Measurements from ENCODE around the gene PIGZ.
A peak's percentile ranks its signal among the peaks of the same experiment; 100 is the strongest.

Gene PIGZ

DNA sequence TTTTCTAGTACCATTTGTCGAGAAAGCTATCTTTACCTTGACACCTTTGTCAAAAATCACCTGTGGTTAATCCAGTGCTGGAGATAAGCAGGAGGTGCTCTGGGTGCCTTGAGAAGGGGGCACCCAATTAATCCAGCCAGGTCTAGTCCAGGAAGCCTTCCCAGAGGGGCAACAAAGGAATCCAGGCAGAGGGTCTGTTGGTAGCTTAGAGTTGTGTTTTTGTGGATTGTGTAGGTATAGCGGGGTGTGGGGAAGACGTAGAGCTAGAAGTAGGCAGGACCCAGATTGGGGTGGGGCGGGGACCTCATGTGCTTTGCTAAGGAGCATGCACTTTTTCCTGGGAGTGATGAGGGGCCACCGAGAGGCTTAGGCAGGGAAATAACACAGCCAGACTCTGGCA, 6.0 kb upstream of the PIGZ start:
- peaks cover 7% of the 10 kb centered on the region for H3K4me1 Mint-ChIP-seq (ENCODE audit: low read depth)
- no peaks in the 10 kb centered on the region for H3K9me3 Mint-ChIP-seq
- H3K4me3 Mint-ChIP-seq: no peak overlapping the region
- H3K27ac Mint-ChIP-seq: no peak overlapping the region
- peaks cover 14% of the 10 kb centered on the region for H3K27me3 Mint-ChIP-seq
- H3K36me3 Mint-ChIP-seq (ENCODE audit: low read depth): no peaks in the 10 kb centered on the region

DNA sequence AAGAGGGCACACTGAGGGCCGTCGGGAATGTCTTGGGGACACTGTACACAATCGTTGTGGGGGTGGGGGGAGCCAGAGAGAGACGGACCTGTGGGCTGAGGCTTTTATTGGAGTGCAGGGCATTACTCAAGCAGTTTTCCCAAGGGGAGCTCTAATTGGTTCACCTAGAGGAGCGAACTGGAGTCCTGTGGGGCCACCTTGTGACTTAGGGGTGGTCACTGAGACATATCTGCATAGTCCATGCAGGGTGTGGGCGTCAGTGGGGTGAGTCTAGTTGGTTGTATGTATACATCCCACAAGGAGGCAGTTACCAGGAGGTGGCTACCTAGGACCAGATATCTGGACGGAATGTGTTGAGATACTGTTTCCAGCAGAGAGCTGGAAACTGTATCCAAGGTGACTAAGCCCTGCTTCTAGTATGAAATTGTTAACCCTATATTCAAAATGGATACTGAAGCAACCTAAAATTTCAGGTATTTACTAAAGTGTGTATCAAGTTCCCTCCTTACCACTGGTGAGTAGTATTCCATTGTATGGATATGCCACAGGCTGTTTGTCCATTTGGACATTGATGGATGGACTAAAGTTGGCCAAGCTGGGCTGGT, 2.6 kb upstream of the PIGZ start:
- peaks cover 15% of the 10 kb centered on the region for H3K4me1 Mint-ChIP-seq (ENCODE audit: low read depth)
- no peak overlapping the region for H3K4me3 Mint-ChIP-seq
- H3K27me3 Mint-ChIP-seq: peaks cover 14% of the 10 kb centered on the region
- H3K9me3 Mint-ChIP-seq: no peaks in the 10 kb centered on the region
- H3K36me3 Mint-ChIP-seq (ENCODE audit: low read depth): no peaks in the 10 kb centered on the region
- H3K27ac Mint-ChIP-seq: no peak overlapping the region

- peak overlapping the region; percentile 67 for H3K27ac Mint-ChIP-seq
- no peaks in the 10 kb centered on the region for H3K36me3 Mint-ChIP-seq (ENCODE audit: low read depth)
- peaks cover 15% of the 10 kb centered on the region for H3K4me1 Mint-ChIP-seq (ENCODE audit: low read depth)
- H3K4me3 Mint-ChIP-seq: peak overlapping the region; percentile 68
- peaks cover 14% of the 10 kb centered on the region for H3K27me3 Mint-ChIP-seq
- H3K9me3 Mint-ChIP-seq: no peaks in the 10 kb centered on the region
These were observed 2.0 kb upstream of the PIGZ start for GRCh38 chr3:196970547-196971093.

DNA sequence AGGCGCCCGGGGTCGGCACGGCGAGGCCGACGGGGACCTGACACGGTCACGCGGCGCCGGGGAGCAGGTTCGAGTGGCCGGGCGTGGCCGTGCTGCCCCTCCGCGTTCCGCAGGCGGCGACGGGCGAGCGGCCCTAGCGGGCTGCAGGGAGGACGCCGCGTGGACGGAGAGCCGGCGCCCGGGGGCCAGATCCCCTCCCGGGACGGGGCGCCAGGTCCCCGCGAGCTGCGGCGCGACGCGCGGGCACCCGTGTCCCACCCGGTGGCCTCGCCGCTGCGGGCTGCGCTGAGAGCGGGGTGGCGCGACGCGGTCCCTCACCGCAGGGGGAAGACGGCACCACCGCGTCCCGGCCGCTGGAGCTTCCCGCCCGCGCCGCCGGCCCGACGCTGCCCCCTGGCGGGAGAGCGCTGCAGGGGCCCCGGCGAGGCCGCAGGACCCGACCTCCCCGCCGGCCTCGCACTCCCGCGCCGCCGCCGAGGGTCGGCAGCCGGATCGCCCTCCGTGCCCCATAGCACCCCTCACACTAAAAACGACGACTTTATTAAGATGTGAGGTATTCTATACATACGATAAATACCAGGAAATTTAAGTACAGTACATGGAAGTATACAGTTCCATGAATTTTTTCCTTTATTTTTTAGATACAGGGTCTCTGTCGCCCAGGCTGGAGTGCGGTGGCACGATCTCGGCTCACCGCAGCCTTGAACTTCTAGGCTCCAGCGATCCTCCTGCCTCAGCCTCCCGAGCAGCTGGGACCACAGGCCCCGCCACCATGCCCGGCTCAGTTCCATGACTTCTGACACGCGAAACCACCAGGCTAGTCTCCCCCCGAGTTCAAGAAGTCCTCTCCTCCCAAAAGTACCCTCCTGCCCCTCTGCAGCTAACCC, 1.3 kb upstream of the PIGZ start:
- peak overlapping the region; percentile 67 for H3K27ac Mint-ChIP-seq
- peak overlapping the region; percentile 68 for H3K4me3 Mint-ChIP-seq
- H3K9me3 Mint-ChIP-seq: no peaks in the 10 kb centered on the region
- H3K36me3 Mint-ChIP-seq (ENCODE audit: low read depth): no peaks in the 10 kb centered on the region
- peaks cover 14% of the 10 kb centered on the region for H3K27me3 Mint-ChIP-seq
- peaks cover 15% of the 10 kb centered on the region for H3K4me1 Mint-ChIP-seq (ENCODE audit: low read depth)

GRCh38 chr3:196969134-196969659, 564 bp upstream of the PIGZ start:
- H3K27ac Mint-ChIP-seq: no peak overlapping the region

GRCh38 chr3:196967412-196968232, 1.0 kb downstream of the PIGZ start:
- Mint-ChIP-seq H3K9me3 (no peaks in the 10 kb centered on the region), H3K36me3 (ENCODE audit: low read depth) (no peaks in the 10 kb centered on the region), H3K27ac (peak overlapping the region; percentile 16), H3K4me3 (peak overlapping the region; percentile 65), H3K4me1 (ENCODE audit: low read depth) (peaks cover 15% of the 10 kb centered on the region), H3K27me3 (peaks cover 14% of the 10 kb centered on the region)

More at GRCh38 chr3:196969134-196969659, 564 bp upstream of the PIGZ start:
- H3K27me3 Mint-ChIP-seq: peaks cover 14% of the 10 kb centered on the region
- no peaks in the 10 kb centered on the region for H3K36me3 Mint-ChIP-seq (ENCODE audit: low read depth)
- peak overlapping the region; percentile 71 for H3K4me3 Mint-ChIP-seq
- peaks cover 15% of the 10 kb centered on the region for H3K4me1 Mint-ChIP-seq (ENCODE audit: low read depth)
- H3K9me3 Mint-ChIP-seq: no peaks in the 10 kb centered on the region

DNA sequence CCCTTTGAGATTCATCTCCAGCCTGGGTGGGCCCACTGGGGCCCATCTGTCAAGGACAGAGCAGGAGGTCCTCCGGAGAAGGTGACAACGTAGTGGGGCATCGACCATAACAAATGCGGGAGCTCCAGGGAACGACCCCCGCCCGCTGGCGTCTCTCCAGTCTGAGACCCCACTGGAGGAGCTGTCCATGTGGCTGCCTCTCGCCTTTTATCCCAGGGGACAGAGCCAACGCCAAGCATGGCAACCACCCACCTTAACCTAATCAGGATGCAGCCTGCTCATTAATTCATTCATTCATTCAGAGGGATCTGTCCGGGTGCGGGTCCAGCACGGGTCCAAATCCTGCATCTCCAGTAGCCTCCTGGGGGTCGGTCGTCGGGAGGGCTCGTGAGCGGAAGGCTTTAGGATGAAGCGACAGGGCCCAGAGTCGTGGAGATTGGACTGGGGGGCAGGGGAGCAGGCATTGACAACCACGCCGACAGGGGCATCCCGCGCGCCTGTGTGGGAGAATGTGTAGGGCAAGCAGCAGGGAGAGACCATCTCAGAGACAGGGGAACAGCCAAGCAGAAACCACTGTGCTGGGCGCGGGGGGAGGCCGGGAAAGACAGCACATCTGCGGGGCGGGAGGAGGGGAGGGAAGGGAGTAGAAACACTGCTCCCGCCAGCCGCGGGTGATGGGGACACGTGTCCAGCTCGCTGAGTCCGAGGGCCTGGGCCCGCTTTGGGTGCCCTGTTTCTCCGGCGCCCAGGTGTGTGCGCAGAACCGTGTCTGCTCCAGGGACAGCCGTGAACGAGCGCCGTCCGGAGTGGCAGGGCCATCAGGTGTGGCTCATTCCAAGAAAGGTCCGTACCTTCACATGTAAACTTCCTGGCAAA, 1.9 kb downstream of the PIGZ start:
- Mint-ChIP-seq H3K36me3 (ENCODE audit: low read depth) (no peaks in the 10 kb centered on the region), H3K4me3 (no peak overlapping the region), H3K27ac (no peak overlapping the region), H3K27me3 (peaks cover 14% of the 10 kb centered on the region), H3K9me3 (no peaks in the 10 kb centered on the region), H3K4me1 (ENCODE audit: low read depth) (peaks cover 15% of the 10 kb centered on the region)

GRCh38 chr3:196965804-196966173, 2.8 kb downstream of the PIGZ start:
- peaks cover 15% of the 10 kb centered on the region for H3K4me1 Mint-ChIP-seq (ENCODE audit: low read depth)
- H3K27me3 Mint-ChIP-seq: peaks cover 11% of the 10 kb centered on the region
- H3K36me3 Mint-ChIP-seq (ENCODE audit: low read depth): no peaks in the 10 kb centered on the region
- no peak overlapping the region for H3K27ac Mint-ChIP-seq
- H3K9me3 Mint-ChIP-seq: no peaks in the 10 kb centered on the region
- no peak overlapping the region for H3K4me3 Mint-ChIP-seq

- no peaks in the 10 kb centered on the region for H3K36me3 Mint-ChIP-seq (ENCODE audit: low read depth)
- no peaks in the 10 kb centered on the region for H3K9me3 Mint-ChIP-seq
- H3K4me1 Mint-ChIP-seq (ENCODE audit: low read depth): peaks cover 12% of the 10 kb centered on the region
- H3K4me3 Mint-ChIP-seq: no peak overlapping the region
- peaks cover 6% of the 10 kb centered on the region for H3K27me3 Mint-ChIP-seq
- no peak overlapping the region for H3K27ac Mint-ChIP-seq
These were observed 3.4 kb downstream of the PIGZ start for GRCh38 chr3:196965112-196965803.

DNA sequence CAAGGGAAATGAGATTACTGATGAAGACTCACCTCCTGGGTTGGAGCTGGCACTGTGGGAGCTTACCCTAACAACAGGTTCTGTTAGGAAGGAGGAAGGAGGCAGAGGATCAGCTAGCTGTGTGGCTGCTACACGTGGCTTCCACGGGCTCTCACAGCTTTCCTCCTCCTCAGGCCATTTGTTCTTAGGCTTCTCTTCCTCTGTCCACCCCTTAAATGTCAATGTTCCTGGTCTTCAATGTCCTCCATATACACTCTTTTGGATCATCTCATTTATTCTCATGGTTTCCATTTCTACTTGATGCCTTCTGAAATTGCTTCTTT, 5.0 kb downstream of the PIGZ start:
- H3K4me1 Mint-ChIP-seq (ENCODE audit: low read depth): peaks cover 9% of the 10 kb centered on the region

DNA sequence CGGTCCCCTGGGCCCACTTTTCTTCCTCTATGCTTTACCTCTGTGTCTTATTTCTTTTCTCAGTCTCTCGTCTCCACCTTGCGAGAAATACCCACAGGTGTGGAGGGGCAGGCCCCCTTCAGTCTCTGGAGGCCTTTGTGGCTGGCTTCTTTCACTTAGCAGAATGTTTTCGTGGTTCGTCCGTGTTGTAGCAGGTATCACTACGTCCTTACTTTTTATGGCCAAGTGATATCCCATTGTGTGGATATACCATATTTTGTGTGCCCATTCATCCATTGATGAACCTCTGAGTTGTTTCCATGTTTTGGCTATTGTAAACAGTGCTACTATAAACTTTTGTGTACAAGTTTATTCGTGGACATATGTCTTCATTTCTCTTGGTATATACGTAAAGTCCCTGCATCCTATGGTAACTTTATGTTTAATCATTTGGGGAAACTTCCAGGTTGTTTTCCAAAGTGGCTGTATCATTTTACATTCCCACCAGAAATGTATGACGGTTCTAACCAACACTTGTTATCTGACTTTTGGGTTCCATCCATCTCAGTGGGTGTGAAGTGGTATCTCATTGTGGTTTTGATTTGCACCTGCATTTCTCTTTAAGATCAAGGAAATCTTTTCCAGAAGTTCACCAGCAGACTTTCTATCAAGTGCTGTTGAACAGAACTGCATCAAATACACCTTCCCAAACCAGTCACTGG, 5.6 kb downstream of the PIGZ start:
- peaks cover 5% of the 10 kb centered on the region for H3K27me3 Mint-ChIP-seq
- H3K4me1 Mint-ChIP-seq (ENCODE audit: low read depth): peaks cover 7% of the 10 kb centered on the region
- H3K36me3 Mint-ChIP-seq (ENCODE audit: low read depth): no peaks in the 10 kb centered on the region
- H3K9me3 Mint-ChIP-seq: no peaks in the 10 kb centered on the region
- no peak overlapping the region for H3K27ac Mint-ChIP-seq
- H3K4me3 Mint-ChIP-seq: no peak overlapping the region

More for the DNA sequence above, 5.0 kb downstream of the PIGZ start:
- Mint-ChIP-seq H3K27me3 (peaks cover 5% of the 10 kb centered on the region), H3K27ac (no peak overlapping the region), H3K36me3 (ENCODE audit: low read depth) (no peaks in the 10 kb centered on the region), H3K9me3 (no peaks in the 10 kb centered on the region), H3K4me3 (no peak overlapping the region)

GRCh38 chr3:196962108-196962929, 6.3 kb downstream of the PIGZ start:
- Mint-ChIP-seq H3K27me3 (no peaks in the 10 kb centered on the region), H3K36me3 (ENCODE audit: low read depth) (no peaks in the 10 kb centered on the region), H3K4me3 (no peak overlapping the region), H3K4me1 (ENCODE audit: low read depth) (no peaks in the 10 kb centered on the region), H3K9me3 (no peaks in the 10 kb centered on the region), H3K27ac (no peak overlapping the region)
